Endothelial cell of umbilical vein (primary cell): ENCODE data around the gene IER3IP1. TPM values are rescaled to one million over a fixed set of nuclear protein-coding genes. Genes with fewer than 3 reads are reported as not detected.
"Not testable (repeated sequence)": the region's sequence is repeated elsewhere in the genome, so short reads cannot be mapped to it uniquely, and the experiment has no call there.

ENCODE experiments used
- BruUV-seq: library from RNA; stranded (reverse); fragments of 400-500 nt; replicated peaks from 2 replicates; lab custom pipeline; 2021; lab: Mats Ljungman, UMichigan
- CTCF ChIA-PET: fragments of 300-600, 350-600 bp; sonication (Branson Sonifier 250); formaldehyde crosslinking; loops from one replicate; lab custom pipeline; 2021; ENCODE audit warnings: antibody characterized with exemption, inconsistent platforms; lab: Charles Lee
- POLR2A ChIA-PET: fragments of 300-600, 350-600 bp; sonication (Branson Sonifier 250); formaldehyde crosslinking; loops from one replicate; lab custom pipeline; 2021; ENCODE audit warnings: antibody characterized with exemption, inconsistent platforms; lab: Charles Lee
- DNase-seq: peaks from one replicate; pipeline ENCODE4 v3.0.0-alpha.2; 2011; ENCODE audit warnings: low read depth, low spot score
- FAIRE-seq: peaks from 2 replicates; lab custom pipeline; 2011; peaks lifted over from hg19 to GRCh38; lab: Jason Lieb, UNC
- H2AFZ ChIP-seq: 2 replicates; pipeline ENCODE4 v1.6.0; 2012; ENCODE audit warnings: low read depth, low read length, control low read depth, inconsistent platforms
- H3K27ac ChIP-seq: 2 replicates; pipeline ENCODE4 v1.5.1; 2011; ENCODE audit warnings: low read depth, mild to moderate bottlenecking, control low read depth, low read length, moderate library complexity; ENCODE audit not compliant: insufficient read depth
- H3K27me3 ChIP-seq, 2 experiments: 2 replicates each; pipeline versions ENCODE4 v1.6.0 to v1.6.1; 2011; ENCODE audit warnings: low read length in 2 of 2, mixed read lengths in 1 of 2; ENCODE audit not compliant: control insufficient read depth in 2 of 2, insufficient read depth in 2 of 2
- H3K36me3 ChIP-seq, 2 experiments: 2 replicates in 1 of 2; 3 replicates in 1 of 2; pipeline ENCODE4 v1.5.1; 2011; ENCODE audit warnings: low read length in 2 of 2, mild to moderate bottlenecking in 1 of 2, moderate library complexity in 1 of 2; ENCODE audit not compliant: control insufficient read depth in 2 of 2, insufficient read depth in 2 of 2; ENCODE audit errors: extremely low read depth in 1 of 2
- H3K4me1 ChIP-seq: 3 replicates; pipeline ENCODE4 v1.5.1; 2011; ENCODE audit warnings: mild to moderate bottlenecking, low read length; ENCODE audit not compliant: control insufficient read depth, insufficient read depth; ENCODE audit errors: extremely low read depth
- H3K4me2 ChIP-seq: 2 replicates; pipeline ENCODE4 v1.6.1; 2011; ENCODE audit warnings: low read length, control low read depth, mixed read lengths; ENCODE audit not compliant: insufficient read depth
- H3K4me3 ChIP-seq, 3 experiments: fragments of 200-600 bp in 1 of 3; sonication (generic), shearing (Covaris generic) in 1 of 3; replicated peaks in 1 of 3; 2 replicates each; pipeline ENCODE4 v1.5.1; 2011 to 2016; ENCODE audit warnings: control low read depth in 3 of 3, low read length in 3 of 3, mild to moderate bottlenecking in 2 of 3, inconsistent platforms in 1 of 3, low read depth in 1 of 3, moderate library complexity in 1 of 3; ENCODE audit not compliant: insufficient read depth in 1 of 3
- H3K79me2 ChIP-seq: 2 replicates; pipeline ENCODE4 v1.6.0; 2012; ENCODE audit warnings: low read length, inconsistent platforms; ENCODE audit not compliant: control insufficient read depth, insufficient read depth
- H3K9ac ChIP-seq: replicated peaks from 2 replicates; pipeline ENCODE3; 2011; ENCODE audit warnings: low read length, control low read depth; ENCODE audit not compliant: insufficient read depth; ENCODE audit errors: extremely low read depth
- H3K9me1 ChIP-seq: replicated peaks from 3 replicates; pipeline ENCODE4 v1.6.0; 2011; ENCODE audit warnings: mild to moderate bottlenecking, low read length; ENCODE audit not compliant: control insufficient read depth, insufficient read depth; ENCODE audit errors: extremely low read depth
- H3K9me3 ChIP-seq: replicated peaks from 2 replicates; pipeline ENCODE4 v1.5.1; 2012; ENCODE audit warnings: low read length, inconsistent platforms; ENCODE audit not compliant: control insufficient read depth, insufficient read depth
- H4K20me1 ChIP-seq: replicated peaks from 2 replicates; pipeline ENCODE3; 2011; ENCODE audit warnings: mild to moderate bottlenecking, low read length; ENCODE audit not compliant: control insufficient read depth, insufficient read depth; ENCODE audit errors: extremely low read depth
- FOS ChIP-seq: IDR thresholded peaks from 2 replicates; pipeline ENCODE4 v1.6.1; 2011; ENCODE audit warnings: mild to moderate bottlenecking, low read length, moderate library complexity, borderline replicate concordance; ENCODE audit not compliant: insufficient read depth
- dilution Hi-C: fragments of 300-500 bp; cut with MboI; formaldehyde crosslinking; loops from one replicate; pipeline ENCODE4 v1.15.0; 2019; ENCODE audit warnings: low sequenced_read_pairs; ENCODE audit not compliant: extremely low pct_ligation_motif_present
- intact Hi-C: fragments of 100-400 bp; cut with micrococcal nuclease; formaldehyde crosslinking; loops from one replicate; pipeline ENCODE4 v1.10.0; 2022
- polyA plus RNA-seq, 4 experiments: library from polyadenylated mRNA; depleted of rRNA in 3 of 4; stranded (reverse) in 3 of 4; unstranded in 1 of 4; fragments of >200 nt; gene quantifications; 2 replicates each; pipeline versions ENCODE4 v1.2.1 to v1.2.3, GENCODE V29; 2011 to 2012; ENCODE audit warnings: missing spikeins in 1 of 4
- total RNA-seq: library from RNA; stranded (reverse); gene quantifications from 2 replicates; pipeline ENCODE4 v1.2.3, GENCODE V29; 2021
- TF ChIP-seq, protein P1 (sequence below): IDR thresholded peaks from 2 replicates; pipeline ENCODE4 v1.6.1; 2011; ENCODE audit not compliant: insufficient read depth, insufficient read length

IER3IP1 gene
- total and polyA plus RNA-seq, 2 donors (not counting 3 experiments of a cell fraction or from before 2014, with no cell fraction given), result 9.6 to 14.2 TPM

GRCh38 chr18:47195961-47196360 is 19.8 kb upstream of the IER3IP1 start:
- intact Hi-C loops, H3K27ac ChIP-seq, H3K79me2 ChIP-seq, H3K4me3 ChIP-seq, H4K20me1 ChIP-seq, H2AFZ ChIP-seq, H3K9ac ChIP-seq, H3K9me3 ChIP-seq, H3K36me3 ChIP-seq, H3K4me2 ChIP-seq, H3K27me3 ChIP-seq, DNase-seq, H3K4me1 ChIP-seq, BruUV-seq, H3K9me1 ChIP-seq, CTCF ChIA-PET, FAIRE-seq, dilution Hi-C loops, POLR2A ChIA-PET: not testable (repeated sequence)

GRCh38 chr18:47191961-47192360 is 15.8 kb upstream of the IER3IP1 start:
- DNase-seq (peak; percentile 35), FAIRE-seq (no peak)
- no peak overlapping the region for H3K4me2 ChIP-seq
- H3K9me3 ChIP-seq, result no peaks in the 10 kb centered on the region
- H3K36me3 ChIP-seq, result no peaks in the 10 kb centered on the region
- intact Hi-C loops (no loop called here), dilution Hi-C loops (no loop called here)
- CTCF ChIA-PET, result interaction anchor here (1.3 to 2.2 kb wide), 2 partner anchors 13 to 56 kb away, joined by 4 to 10 read pairs; no protein-coding TSS in a partner anchor
- peaks cover 3% of the 10 kb centered on the region for H3K4me1 ChIP-seq
- peaks cover 4 to 13% of the 10 kb centered on the region in 2 experiments for H3K27me3 ChIP-seq
- no peaks in the 10 kb centered on the region for H3K9me1 ChIP-seq
- TF ChIP-seq FOS, result peak; percentile 40
- TF ChIP-seq, protein P1, sequence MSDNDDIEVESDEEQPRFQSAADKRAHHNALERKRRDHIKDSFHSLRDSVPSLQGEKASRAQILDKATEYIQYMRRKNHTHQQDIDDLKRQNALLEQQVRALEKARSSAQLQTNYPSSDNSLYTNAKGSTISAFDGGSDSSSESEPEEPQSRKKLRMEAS, result no peak
- H3K27ac ChIP-seq, result no peak overlapping the region
- no TSS peak for BruUV-seq
- H3K79me2 ChIP-seq, result no peaks in the 10 kb centered on the region
- H3K9ac ChIP-seq, result no peak overlapping the region
- POLR2A ChIA-PET, result no interaction called here
- no peaks in the 10 kb centered on the region for H4K20me1 ChIP-seq
- no peak overlapping the region for H3K4me3 ChIP-seq
- no peak overlapping the region for H2AFZ ChIP-seq
